Activated naive CD4-positive, alpha-beta T cell treated with anti-CD3 and anti-CD28 coated beads, Interleukin-2, amount 50 U/mL, for 16 hours (primary cell): ENCODE measurements around the gene ISG15.
"Not testable (repeated sequence)": the region's sequence is repeated elsewhere in the genome, so short reads cannot be mapped to it uniquely, and the experiment has no call there.

Source experiments
- DNase-seq: peaks from one replicate; pipeline ENCODE4 v3.0.0-alpha.2; 2020

ISG15 gene

DNA sequence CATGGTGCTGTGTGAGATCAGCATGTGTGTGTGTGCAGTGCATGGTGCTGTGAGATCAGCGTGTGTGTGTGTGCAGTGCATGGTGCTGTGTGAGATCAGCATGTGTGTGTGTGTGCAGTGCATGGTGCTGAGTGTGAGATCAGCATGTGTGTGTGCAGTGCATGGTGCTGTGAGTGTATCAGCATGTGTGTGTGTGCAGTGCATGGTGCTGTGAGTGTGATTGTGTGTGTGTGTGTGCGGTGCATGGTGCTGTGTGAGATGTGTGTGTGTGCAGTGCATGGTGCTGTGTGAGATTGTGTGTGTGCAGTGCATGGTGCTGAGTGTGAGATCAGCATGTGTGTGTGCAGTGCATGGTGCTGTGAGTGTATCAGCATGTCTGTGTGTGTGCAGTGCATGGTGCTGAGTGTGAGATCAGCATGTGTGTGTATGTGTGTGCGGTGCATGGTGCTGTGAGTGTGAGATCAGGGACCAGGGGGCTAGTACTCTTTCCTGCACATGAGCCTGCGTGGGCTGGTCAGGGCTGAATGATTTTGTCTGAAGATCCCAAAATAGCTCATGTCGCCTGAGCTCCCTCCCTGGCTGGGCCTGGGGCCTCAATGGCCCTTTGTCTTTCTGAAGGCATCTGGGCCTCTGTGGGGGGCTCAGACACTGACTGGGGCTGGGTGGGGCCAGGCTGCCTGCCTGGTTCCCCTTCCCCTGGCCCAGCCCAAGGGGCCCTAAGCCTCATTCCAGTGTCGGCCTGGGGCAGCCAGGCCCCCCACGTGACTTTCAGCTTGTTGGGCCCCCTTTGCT, 17.8 kb downstream of the ISG15 start:
- DNase-seq = not testable (repeated sequence)

DNA sequence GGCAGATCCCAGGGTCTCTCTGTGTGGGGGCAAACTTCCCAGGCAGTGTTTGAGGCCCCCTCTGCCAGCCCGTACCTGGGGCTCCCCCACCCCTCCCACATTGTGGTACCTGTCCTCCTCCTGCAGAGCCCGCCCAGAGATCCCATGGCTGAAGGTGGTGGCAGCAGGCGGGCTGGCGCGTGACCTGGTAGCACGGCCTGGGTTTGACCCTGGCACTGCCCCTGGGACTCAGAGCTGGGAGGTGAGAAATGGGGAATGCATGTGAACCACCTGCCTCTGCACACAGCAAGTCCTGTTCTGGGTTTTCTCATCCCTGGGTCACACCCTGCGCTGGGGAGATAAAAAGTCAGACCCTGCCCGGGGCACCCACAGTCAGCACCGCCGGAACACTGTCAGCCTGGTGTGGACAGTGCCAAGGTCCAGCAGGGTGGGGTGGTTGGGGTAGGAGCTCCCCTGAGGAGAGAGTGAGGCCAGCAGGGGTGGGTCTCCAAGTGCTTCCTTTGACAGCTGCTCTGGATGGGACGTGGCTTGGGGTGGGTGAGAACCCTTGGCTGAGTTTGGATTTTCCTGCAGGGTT, 18.4 kb downstream of the ISG15 start:
- DNase-seq = no peak

DNA sequence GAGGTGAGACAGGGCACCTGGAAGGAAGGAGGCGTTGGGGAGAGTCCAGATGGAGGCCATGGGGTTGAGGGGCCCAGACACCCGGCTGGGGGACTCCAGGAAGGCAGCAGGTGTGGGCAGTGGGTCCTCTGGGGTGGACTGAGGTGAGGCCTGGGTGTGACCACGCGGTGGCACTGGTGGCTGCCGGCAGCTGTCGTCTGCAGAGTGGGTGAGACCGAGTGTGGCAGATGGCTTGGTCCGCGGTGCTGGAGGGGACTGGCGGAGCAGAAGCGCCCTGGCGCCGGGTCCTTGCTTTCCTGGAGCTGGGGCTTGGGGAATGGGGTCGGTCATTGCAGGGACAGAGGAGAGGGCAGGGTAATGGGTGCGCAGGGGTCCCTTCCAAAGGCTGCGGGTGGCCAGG, 19.1 kb downstream of the ISG15 start:
- DNase-seq = no peak

DNA sequence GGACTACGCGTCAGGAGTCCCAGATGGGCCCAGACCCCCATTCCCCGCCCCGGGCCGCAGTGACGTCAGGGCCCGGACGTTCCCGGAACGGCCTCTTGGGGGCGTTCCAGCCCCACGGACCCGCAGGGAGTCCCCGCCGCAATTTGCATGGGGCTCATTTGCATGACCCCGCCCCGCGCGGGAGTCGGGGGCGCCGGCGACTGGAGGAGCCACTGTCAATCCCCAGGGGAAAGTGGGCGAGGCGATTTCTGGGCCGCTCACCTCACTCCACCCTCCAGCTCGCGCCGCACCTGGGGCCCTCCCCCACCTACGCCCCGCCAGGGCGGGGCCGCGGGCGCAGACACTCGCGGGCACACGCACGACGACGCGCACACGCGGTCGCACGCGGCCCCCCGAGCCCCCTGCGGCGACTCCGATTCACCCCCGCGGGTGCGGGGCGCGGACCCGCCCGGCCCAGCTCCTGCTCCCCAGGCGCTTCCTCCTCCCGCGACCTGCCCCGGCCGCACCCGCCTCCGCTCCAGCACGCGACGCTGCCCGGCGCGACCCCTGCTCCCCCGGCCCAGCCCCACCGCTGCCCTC, 19.8 kb downstream of the ISG15 start:
- peak; percentile 95 for DNase-seq

DNA sequence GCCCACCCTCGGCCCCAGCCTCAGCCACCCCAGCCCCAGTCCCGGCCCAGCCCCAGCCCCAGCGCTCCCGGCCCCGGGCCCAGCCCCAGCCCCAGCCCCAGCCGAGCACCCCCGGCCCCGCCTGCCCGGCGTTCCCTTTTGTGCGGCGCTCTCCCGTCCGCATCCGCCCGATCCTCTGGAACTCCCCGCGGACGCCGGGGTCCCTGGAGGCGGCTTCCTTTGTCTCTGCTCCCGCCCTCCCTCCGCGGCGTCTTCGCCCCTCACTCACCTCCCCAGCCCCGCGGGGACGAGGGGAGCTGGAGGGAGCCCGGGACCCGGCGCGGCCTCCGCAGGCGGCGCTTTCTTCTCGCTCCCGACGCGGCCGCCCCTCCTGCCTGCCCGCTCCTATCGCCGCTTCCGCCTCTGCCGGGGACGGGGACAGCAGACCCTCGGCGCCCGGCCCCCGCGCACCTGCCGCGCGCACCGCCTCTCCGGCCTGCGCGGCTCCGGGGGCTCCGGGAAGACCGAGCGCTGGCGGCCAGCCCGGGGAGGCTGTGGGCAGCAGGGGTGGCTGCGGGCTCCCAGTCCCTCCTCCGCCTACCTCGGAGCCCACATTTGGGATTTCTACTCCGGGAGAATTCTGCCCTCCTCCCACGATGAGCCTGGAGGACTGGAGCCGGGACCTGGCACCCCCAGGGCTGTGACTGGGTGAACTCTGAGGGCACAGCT, 20.6 kb downstream of the ISG15 start:
- peak; percentile 30 for DNase-seq

DNA sequence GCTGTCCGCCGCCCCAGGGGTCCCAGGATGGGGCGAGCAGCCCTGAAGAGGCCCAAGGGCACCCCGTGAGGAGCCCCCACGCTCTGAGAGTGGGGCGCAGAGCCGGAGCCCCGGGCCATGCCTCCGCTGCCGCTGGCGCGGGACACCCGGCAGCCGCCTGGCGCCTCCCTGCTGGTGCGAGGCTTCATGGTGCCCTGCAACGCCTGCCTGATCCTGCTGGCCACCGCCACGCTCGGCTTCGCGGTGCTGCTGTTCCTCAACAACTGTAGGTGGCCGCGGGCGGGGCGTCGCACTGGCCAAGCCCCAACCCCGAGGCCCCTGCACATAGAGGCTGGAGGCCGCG, 21.1 kb downstream of the ISG15 start:
- no peak for DNase-seq

DNA sequence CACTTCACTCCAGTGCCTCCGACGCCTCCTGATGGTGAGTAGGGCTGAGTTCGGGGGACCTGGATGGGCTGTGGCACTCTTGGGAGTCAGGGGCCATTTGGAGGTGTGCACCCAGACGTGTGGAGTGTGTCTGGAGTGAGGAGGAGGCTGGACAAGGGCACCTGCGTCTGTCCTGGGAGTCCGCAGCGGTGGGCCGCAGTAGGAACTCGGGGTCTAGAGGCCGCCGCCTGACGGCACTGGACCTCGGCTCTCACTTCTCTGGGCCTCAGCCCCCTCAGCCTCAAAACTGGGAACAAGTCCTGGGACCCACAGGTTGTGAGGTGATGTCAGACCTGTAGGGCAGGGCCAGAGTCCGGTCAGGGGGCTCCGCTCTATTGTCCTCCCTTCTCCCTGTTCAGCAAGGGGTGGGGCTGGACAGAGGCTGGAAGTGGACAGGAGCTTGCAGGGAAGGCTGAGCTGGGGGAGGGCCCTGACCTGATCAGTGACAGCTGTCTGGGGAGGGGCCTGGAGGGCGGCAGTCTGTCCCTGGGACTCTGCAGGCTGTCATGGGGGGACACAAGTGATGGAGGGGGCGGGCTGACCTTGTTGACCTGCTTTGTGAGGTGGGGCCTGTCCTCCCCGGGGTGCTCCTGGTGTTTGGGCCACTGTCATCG, 22.1 kb downstream of the ISG15 start:
- DNase-seq = no peak

DNA sequence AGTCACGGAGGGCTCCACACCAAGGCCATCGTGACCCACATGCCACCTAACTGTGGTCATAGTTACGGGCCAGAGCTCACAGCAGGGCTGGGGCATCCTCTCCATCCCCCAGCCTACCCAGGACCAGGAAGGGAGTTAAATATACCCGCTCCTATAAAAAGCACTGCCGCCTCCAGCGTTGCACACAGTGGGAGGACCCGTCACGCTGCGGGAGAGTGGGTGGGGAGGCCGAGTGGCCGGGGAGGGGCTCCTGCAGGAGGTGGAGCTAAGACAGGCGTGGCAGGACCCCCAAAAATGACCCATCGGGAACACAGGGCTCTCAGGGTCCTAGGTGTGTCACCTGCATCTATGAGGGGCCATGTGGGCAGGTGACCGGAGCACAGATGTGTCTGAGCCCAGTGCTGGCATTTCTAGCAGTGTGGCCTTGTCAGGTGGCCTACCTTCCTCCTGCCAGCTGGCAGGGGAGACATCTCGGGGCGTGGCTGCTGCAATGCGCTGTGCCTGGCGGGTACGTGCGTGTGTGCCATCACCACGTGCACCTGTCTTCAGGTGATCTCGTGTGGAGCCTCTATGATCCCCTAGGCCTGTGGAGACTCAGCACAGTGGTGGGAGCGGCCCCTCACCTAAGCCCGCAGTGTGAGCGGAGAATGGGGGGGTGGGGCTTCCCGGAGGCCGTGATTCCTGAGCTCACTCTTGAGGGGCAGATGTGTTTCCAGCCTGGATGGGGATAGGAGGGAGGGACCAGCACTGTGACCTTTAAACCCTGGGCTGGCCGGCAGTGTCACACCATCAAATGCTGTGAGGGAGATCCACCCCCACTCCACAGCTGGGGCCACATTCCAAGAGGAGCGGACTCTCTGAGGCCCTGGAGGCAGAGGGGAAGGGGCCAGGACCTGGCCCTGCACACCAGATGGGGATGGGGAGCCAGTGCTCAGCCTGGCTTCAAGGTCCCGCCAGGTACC, 24.4 kb downstream of the ISG15 start:
- DNase-seq = no peak

DNA sequence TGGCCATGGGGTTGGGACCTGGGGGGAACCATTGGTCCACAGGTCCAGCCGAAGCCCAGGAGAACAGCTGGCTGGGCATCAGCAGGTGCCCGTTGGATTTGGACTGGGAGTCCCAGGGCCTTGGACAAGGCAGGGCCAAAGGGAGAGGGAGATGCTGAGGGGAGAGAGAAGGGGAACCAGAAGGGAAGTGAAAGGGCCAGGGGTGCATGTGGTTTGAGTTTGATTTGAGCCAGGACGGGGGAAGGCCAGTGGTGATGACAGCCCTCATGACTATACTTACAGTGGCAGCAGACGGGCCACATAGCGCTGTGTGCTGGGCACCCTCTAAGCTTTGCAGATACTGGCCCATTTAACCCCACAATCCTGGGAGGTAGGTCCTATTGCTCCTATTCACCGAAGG, 25.4 kb downstream of the ISG15 start:
- no peak for DNase-seq

DNA sequence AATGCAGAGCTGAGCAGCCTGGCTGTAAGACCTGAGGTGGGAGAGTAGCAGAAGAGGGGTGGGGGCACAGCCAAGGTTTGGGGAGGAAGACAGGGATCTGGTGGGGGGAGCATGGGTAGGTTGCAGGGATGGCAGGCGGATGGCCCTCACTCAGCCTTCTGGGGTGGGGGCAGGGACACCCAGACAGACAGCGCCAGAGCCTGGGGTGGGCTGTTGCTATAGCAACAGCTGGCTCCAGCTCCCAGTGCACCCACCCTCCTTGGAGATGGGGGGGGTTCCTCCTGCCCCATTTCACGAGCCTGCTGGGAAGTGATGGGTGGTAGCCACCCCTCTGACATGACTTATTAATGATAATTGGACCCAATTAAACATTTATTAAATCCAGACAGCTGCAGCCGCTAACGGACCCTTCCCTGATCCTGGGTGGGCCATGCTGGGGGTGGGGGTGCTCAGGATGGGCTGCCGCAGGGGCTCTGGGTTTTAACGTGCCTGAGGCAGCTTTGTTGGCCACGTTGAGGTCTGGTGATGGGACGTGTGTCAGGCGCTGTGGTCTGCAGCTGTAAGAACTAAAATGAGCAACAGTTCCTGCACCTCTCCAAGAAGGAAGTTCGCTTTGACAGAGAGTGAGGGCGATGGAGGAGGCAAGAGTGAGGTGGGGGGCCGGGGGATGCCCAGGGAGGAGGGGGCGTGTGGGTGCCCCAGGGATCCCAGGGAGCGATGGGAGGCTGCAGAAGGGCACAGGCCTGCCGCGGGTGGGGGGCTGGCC, 26.0 kb downstream of the ISG15 start:
- no peak for DNase-seq

DNA sequence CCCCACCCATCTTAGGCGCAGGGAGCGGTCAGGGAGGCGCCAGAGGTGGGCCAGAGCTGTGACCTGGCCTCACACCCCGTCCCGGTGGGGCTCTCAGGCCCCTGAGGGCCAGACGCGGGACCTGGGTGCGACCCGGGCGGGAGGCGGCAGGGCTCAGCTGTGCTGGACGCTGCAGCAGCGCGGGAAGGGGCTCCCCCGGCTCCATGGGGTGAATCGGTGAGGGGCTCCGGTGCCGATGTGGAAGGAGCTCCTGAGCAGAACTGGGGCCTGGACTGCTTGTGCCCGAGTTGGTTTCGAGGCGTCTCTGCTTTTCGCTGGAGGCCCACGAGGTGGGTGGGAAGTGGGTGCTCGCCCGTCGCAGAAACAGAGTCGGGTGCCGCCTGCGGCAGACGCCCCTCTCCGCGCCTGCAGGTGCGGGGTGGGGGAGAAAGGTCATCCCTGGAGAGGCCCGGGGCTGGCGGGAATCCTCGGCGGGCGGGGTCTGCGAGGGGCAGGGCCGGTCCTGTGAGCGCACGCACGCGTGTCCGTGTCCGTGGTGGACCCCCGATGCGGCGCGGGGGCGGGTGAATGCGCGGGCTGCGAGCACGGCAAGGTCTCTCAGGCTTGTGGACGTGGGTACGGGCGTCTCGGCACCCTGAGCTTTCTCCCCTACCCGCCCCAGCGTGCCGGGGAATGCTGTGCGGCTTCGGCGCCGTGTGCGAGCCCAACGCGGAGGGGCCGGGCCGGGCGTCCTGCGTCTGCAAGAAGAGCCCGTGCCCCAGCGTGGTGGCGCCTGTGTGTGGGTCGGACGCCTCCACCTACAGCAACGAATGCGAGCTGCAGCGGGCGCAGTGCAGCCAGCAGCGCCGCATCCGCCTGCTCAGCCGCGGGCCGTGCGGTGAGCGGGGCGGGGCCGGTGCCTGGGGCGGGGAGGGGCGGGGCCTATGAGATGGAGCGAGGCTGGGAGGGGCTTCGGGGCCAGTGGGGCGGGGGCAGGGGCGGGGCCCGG, 27.0 kb downstream of the ISG15 start:
- peak; percentile 75 for DNase-seq

DNA sequence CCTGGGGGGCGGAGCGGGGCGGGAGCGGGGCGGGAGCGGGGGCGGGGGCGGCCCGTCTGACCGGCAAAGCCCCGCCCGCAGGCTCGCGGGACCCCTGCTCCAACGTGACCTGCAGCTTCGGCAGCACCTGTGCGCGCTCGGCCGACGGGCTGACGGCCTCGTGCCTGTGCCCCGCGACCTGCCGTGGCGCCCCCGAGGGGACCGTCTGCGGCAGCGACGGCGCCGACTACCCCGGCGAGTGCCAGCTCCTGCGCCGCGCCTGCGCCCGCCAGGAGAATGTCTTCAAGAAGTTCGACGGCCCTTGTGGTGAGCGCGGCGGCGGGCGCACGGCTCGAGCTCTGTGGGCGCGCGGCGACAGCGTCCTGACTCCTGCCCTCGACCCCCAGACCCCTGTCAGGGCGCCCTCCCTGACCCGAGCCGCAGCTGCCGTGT, 27.8 kb downstream of the ISG15 start:
- no peak for DNase-seq

DNA sequence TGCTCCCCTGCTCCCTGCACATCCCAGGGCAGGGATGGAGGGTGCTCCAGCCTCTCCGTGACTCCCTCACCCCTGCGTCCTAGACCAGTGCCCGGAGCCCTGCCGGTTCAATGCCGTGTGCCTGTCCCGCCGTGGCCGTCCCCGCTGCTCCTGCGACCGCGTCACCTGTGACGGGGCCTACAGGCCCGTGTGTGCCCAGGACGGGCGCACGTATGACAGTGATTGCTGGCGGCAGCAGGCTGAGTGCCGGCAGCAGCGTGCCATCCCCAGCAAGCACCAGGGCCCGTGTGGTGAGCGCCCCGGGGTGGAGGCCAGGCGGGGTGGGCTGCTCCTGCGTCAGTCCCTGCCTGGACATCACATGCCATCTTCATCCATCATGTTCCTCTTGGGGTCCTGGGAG, 28.6 kb downstream of the ISG15 start:
- no peak for DNase-seq

DNA sequence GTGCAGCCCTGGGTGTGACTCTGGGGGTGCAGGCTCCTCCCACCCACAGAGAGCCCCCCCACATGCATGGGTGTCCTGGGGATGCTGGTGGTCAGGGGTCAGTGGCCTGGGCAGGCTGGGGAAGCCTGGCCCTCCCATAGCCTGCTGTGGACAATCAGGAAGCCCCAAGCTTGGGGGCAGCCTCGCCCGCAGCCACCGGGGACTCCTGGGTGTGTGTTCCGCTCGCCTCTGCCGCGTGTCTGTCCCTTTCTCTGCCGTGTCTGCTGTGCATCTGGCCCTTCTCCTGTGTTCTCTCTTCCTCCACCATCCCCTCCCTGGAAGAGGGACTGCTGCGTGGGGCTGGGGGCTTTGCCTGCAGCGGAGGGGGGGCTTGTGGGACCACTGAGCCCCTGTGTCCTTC, 29.5 kb downstream of the ISG15 start:
- DNase-seq = no peak

DNA sequence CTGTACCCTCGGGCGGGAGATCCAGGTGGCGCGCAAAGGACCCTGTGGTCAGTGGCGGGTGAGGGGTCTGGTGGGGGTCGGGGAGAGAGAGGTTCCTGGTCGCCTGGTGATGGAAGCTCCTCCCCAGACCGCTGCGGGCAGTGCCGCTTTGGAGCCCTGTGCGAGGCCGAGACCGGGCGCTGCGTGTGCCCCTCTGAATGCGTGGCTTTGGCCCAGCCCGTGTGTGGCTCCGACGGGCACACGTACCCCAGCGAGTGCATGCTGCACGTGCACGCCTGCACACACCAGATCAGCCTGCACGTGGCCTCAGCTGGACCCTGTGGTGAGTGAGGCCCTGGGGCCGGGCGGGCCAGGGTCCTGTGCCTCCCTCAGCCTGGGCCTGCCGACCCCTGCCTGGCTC, 30.1 kb downstream of the ISG15 start:
- DNase-seq = no peak

DNA sequence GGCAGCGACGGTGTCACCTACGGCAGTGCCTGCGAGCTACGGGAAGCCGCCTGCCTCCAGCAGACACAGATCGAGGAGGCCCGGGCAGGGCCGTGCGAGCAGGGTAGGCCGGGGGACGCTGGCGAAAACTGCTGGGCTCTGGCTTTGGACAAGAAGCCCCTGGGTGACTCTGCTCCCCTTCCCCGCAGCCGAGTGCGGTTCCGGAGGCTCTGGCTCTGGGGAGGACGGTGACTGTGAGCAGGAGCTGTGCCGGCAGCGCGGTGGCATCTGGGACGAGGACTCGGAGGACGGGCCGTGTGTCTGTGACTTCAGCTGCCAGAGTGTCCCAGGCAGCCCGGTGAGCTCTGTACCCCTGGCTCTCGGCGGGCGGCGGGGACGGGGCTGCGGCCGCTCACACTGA, 30.6 kb downstream of the ISG15 start:
- DNase-seq = no peak

DNA sequence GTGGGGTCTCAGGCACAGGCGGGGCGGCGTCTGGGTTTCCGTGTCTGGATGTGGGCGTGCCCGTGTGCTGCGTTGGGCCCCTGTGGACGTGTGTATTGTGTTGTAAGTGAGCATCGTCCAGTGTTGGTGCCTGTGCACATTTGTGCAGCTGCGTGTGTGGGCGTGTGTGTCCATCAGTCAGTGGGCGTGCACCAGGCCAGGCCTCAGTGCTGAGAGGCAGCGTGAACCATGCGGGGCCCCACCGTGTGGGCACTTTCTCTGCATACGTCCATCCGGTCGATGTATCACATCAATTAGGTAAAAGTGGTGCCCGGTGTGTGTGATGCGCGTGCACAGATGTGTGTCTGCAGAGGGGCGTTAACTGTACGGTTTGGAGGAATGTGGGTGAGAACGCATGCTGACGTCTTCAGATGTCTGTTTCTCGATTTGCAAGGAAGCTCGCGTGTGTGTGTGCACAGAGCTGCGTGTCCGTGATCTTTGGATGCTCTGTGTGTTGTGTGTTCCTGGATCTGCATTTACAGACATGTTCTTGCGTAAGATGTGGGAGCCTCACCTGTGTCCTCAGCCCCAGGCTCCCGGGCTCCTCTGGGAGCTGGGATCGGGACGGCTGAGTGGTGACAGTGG, 31.3 kb downstream of the ISG15 start:
- DNase-seq = no peak

DNA sequence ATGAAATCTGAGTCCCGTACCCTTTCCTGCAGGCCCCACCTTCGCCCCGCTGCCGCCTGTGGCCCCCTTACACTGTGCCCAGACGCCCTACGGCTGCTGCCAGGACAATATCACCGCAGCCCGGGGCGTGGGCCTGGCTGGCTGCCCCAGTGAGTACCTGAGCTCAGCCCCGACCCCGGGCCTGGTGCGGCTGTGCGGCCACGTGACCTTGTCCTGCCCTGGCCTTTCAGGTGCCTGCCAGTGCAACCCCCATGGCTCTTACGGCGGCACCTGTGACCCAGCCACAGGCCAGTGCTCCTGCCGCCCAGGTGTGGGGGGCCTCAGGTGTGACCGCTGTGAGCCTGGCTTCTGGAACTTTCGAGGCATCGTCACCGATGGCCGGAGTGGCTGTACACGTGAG, 31.8 kb downstream of the ISG15 start:
- no peak for DNase-seq

DNA sequence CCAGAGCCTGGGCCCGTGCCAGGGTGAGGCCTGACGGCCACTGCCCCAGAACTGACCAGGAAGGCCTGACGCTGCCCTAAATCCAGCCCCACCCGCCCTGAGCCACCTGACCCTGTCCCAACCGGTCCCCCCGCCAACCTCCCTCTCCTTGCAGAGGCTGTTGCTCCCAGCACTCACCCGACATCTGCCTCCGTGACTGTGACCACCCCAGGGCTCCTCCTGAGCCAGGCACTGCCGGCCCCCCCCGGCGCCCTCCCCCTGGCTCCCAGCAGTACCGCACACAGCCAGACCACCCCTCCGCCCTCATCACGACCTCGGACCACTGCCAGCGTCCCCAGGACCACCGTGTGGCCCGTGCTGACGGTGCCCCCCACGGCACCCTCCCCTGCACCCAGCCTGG, 32.9 kb downstream of the ISG15 start:
- no peak for DNase-seq

DNA sequence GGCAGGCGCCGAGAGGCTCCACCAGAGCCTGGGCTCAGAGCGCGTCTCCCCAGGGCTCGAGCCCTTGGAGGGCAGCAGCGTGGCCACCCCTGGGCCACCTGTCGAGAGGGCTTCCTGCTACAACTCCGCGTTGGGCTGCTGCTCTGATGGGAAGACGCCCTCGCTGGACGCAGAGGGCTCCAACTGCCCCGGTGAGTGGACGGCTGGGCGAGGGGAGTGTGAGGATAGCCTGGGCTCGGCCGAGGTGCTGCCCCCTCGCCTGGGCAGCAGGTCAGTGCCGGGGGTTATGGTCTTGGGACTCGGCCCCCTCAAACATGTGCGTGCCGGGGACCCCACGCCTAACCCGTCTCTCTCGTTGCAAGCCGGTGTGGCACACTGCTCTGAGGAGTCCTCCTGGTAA, 33.5 kb downstream of the ISG15 start:
- no peak for DNase-seq
